GM18867 (cell line): Measurements from ENCODE around the gene FBXO24.
A peak's percentile ranks its signal among the peaks of the same experiment; 100 is the strongest.

ENCODE experiments used
- ATAC-seq: cut with Tn5 transposase; IDR thresholded peaks from one replicate; pipeline ENCODE4 v1.9.1; 2021; ENCODE audit warnings: mild to moderate bottlenecking, moderate library complexity; ENCODE audit not compliant: unreplicated experiment

Gene FBXO24

GRCh38 chr7:100574362-100575205 is 11.5 kb upstream of the FBXO24 start:
- no peak for ATAC-seq

DNA sequence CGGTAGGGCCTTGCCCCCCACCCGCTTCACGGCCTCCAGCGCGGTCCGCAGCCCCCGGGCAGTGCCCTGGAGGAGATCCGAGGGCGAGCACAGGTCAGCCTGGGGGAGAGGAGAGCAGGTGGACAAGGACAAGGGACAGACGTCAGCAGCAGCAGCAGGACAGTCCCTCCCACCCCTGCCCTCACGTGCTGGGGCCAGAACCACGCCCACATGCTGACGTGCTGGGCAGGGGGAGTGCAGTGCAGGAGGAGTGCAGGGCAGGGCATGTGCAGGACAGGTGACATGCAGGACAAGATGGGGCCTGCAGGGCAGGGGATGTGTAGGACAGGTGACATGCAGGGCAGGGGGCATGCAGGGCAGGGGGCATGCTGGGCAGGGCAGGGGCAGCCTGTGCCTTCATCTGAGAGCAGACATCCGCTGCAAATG is 10.9 kb upstream of the FBXO24 start:
- no peak for ATAC-seq

- no peak for ATAC-seq
Measured at GRCh38 chr7:100575746-100576383, 10.3 kb upstream of the FBXO24 start.

- no peak for ATAC-seq
Measured at GRCh38 chr7:100576384-100576993, 9.6 kb upstream of the FBXO24 start.

GRCh38 chr7:100577103-100577502 is 9.0 kb upstream of the FBXO24 start:
- ATAC-seq = no peak

DNA sequence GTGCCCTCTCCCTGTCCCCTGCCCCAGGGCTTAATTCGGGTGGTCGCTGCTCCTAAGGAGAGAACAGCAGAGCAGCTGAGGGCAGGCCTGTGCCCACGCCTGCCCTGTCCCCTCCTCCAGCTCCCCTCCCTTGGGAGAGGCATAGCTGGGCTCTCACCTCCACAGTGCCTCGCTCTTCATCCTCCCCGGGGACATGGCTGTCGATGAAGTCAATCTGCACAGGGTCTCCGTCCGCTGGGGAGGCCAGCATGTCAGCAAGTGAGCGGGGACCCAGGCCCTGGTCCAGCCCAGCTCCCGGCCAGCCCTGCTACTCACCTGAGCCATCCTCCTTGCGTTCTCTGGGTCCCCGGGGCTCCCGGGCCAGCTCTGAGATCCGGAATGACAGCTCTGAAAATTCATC is 8.6 kb upstream of the FBXO24 start:
- no peak for ATAC-seq

GRCh38 chr7:100578246-100579183 is 7.6 kb upstream of the FBXO24 start:
- no peak for ATAC-seq

GRCh38 chr7:100580466-100581283 is 5.5 kb upstream of the FBXO24 start:
- ATAC-seq = no peak

DNA sequence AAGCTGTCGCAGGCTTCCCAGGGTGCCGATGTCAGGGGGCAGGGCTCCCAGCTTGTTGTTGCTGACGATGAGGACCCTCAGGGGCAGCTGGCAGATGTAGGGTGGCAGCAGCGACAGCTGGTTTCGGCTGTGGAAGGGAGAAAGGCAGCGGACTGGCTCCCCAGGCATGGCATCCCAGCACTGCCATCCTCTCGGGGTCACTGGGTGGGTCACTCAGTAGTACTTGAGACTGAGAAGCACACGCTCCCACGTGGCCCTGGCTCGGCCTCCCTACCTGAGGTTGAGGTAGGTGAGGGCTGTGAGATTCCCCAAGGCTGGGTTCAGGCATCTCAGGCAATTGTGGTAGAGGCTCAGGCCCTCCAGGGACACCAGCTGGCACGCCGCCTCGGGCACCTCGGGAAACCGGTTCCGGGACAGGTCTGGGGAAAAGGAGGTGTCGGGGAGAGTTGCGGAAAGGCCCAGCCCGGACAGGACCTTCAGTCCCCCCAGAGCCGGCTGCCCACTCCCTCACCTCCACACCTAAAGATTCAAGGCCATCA is 4.0 kb upstream of the FBXO24 start:
- no peak for ATAC-seq

DNA sequence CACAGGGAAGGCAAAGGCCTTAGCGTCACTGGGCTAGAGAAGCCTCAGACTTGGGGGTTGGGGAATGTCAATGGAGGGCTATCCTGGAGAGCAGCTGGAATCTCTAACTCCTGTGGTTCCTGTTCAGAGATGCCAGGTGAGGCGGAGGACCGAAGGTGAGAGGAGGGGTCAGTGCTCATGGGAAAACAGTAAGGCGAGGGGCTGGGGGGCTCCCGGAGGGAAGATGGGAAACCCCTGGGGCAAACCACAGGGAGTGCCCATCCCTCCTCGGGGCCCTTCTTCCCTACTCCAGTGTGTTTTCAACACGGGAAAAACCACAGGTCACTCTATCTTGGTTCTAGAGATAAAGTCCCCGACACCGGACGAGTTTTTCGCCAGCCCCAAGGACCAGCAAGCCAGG is 3.5 kb upstream of the FBXO24 start:
- ATAC-seq = no peak

DNA sequence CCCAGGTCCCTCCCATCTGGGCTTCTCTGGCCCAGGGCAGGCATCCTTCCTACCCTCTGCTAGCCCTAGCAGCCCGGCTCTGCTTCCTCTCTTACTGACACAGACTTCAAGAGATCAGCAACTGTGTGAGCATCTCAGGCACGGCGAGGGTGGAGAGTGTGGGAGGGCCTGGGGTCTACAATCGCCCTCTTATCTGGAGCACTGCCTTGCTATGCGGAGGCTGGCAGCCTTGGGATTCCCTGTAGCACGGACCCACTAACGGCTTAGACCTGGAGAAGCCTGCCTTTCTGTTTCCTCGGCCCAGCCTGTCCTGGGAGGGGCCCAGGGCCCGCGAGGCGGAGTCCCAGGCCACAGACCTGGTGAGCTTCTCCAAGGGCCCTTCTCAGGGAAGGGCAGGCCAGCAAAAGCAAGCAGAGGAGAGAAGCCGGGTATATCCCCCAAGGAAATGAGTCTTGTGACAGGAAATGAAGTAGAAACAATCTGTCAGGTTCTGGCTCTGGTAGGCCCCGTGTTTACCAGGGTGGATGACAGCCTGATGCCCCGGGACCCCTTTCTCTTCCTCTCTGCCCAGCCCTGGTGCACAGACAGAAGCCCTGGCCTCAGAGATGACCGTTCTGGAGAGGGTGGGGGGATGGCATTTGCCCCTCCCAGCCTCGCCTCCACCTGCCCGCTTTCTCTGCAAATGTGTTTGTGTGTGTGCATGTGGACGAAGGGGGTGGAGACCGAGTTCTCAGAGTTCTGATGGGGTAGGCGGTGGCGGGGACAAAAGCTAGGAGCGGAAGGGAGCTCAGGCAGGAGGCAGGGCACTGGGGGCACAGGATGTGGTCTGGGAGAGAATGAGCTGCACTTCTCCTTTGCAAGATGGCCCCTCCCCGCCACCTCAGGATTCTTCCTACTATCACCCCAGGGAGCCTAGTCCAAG is 2.7 kb upstream of the FBXO24 start:
- no peak for ATAC-seq

DNA sequence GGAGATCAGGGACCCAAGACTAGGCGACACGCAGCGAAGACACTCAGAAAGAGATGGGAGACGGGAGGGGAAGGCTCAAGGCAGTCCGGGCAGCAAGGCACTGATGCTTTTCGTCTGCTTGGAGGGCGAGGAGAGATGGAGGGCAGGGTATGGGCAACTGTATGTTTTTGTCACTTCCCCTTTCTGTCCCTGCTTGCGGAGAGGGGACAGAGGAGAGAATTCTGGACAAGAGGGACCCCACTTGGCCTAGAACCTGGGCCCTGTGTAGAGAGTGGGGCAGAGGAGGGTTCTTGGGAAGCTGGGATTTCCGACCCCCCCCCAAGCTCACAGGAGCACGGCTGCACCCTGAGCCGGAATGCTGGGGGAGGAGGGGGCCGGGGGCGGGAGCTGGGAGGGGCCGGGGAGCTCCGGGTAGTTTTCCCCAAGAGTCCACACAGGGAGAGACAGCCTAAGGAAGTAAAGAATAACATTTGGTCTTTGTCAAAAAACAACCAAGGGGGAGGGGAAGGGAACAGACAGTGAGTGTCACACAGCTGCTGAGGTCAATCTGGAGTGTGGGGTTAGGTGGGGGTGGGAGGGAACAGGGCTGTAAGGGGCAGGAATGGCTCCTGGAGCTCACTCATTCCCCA is 2.0 kb upstream of the FBXO24 start:
- ATAC-seq = no peak

DNA sequence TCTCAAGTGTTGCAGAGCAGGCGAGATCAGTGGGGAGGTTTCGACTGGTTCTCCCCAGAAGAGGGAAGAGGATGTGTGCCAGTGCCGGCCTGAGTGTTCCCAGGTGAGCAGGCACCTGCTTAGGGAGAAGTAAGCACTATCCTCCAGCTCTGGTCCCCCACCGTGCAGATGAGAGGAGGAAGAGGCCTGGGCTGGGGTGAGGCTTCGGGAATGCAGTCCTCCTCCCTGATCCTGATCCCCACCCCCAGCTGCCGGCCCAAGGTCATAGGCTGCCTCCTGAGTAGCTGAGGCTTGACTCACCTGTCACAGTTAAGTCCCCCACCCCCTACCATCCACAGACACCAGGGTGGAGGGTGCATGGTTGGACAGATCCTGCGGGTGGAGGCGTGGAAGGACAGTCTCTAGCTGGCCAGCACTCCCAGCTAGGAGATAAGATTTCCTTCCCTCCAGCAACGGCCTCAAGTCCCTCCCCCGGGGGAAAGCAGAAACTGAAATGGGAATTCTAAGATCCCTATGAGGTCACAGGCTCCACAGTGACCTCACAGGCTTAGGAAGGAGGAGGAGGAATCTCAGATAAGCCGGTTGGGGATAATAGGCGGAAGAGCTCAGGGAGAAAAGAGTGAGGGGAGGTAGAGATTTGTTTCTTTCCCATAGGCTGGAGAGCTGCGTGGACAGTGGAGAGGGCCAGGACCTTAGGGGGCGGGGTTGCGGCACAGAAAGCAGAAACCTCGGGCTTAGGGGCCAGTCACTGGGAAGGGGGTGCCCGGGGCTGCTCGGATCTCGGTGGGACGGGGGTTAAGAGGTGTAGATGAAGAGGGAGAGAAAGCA is 1.2 kb upstream of the FBXO24 start:
- no peak for ATAC-seq

- ATAC-seq = peak; percentile 27
Measured at GRCh38 chr7:100585511-100586265, 440 bp upstream of the FBXO24 start, which contains the start of gene LRCH4. TSS of gene LRCH4 (minus strand) at chr7:100586129. CDS start at chr7:100586100, 29 bp downstream.

DNA sequence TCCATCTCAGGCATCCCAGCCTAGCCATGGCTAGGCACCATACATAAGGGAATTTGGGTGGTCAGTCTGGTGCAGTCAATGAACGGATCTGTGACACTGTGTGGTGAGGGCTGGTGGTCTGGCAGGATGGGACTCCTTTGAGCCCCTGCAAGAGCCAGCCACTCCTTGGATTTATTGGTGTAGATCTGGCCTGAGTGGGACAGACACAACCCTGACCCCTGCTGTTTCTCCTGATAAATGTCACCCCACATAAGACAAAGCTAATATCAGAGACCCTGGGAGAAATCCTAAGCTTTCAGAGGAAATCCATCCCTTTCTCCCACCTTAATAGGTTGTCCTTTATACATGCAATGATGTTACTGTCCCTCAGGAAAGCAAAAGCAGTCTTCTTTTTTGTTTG is 2.3 kb downstream of the FBXO24 start:
- ATAC-seq = no peak

DNA sequence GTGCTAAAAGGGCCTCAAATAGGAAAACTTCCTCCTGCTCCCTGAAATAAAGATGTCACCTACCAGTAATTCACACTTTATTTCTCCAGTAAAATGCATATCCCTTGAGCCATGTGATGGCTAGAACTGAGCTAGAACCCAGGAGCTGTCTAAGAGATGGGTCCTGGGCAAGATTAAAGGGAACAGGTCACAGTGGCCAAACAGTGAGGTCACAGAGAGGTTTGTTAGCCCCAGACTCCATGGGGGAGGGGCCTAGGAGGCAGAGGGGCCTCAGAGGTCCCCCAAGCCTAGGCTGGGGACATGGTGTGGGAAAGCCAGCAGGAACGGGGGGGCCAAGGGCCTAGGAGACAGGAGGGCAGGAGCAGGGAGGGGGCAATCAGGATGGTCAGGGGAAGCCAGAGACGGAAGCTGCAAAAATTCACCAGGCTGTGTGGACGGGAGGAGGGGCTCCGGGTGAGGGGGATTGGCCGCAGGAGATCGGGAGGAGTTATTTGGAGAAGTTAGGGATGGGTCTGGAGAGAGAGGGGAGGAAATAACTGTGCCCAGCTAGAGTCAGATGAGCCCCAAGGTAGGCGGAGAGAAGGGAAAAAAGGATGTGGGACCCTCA is 3.3 kb downstream of the FBXO24 start:
- no peak for ATAC-seq
